Neutrophil (primary cell): Measurements from ENCODE around the gene RAPGEF1.
A peak's percentile ranks its signal among the peaks of the same experiment; 100 is the strongest.

ENCODE experiments used
- H3K27ac ChIP-seq: fragments of 200-600 bp; sonication (generic); 2 replicates; pipeline ENCODE4 v1.5.1; 2016; ENCODE audit warnings: mild to moderate bottlenecking, moderate library complexity
- H3K27me3 ChIP-seq: fragments of 200-600 bp; sonication (generic); 2 replicates; pipeline ENCODE4 v1.6.0; 2016; ENCODE audit warnings: mild to moderate bottlenecking
- H3K36me3 ChIP-seq: fragments of 200-600 bp; sonication (generic); 2 replicates; pipeline ENCODE4 v1.5.1; 2017
- H3K4me1 ChIP-seq, 2 experiments: fragments of 200-600 bp in 1 of 2; sonication (generic) in 1 of 2; 1 replicate in 1 of 2; 2 replicates in 1 of 2; pipeline versions ENCODE4 v1.5.1 to v1.6.1; 2013 to 2016; ENCODE audit warnings: low read depth in 1 of 2, low read length in 1 of 2, mild to moderate bottlenecking in 1 of 2, moderate library complexity in 1 of 2; ENCODE audit not compliant: control insufficient read depth in 1 of 2, insufficient read depth in 1 of 2
- H3K4me3 ChIP-seq, 2 experiments: fragments of 200-600 bp in 1 of 2; sonication (generic) in 1 of 2; 1 replicate in 1 of 2; 2 replicates in 1 of 2; pipeline ENCODE4 v1.5.1; 2013 to 2016; ENCODE audit warnings: low read depth in 1 of 2, low read length in 1 of 2, mild to moderate bottlenecking in 1 of 2, moderate library complexity in 1 of 2
- H3K9me3 ChIP-seq: fragments of 200-600 bp; sonication (generic); 2 replicates; pipeline ENCODE4 v1.5.1; 2016
- TF ChIP-seq, protein P1 (sequence below): fragments of 200-600 bp; sonication (generic); IDR thresholded peaks from 2 replicates; pipeline ENCODE4 v1.5.1; 2016; ENCODE audit warnings: antibody characterized with exemption

The RAPGEF1 gene

DNA sequence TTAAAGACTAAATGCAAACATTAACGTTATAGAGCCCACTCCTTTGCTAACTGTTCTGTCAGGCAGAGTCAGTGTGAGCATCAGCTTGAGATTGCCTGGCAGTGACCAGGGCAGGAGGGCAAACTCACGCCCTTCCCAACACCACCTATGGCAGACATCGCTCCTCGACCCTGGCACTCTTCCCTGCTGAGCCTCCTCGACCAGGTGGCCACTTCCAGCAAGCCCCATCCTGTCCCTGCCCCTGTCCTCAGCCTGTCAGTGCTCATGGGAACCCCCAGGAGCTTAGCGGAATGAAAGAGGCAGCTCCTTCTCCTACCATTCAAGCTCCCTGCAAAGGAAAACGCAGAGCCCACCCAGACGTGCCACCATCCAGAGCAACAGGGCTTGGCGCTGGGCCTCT lies 152.5 kb downstream of the RAPGEF1 start:
- peaks cover 44 to 47% of the 10 kb centered on the region in 2 experiments for H3K4me1 ChIP-seq
- TF ChIP-seq, protein P1, sequence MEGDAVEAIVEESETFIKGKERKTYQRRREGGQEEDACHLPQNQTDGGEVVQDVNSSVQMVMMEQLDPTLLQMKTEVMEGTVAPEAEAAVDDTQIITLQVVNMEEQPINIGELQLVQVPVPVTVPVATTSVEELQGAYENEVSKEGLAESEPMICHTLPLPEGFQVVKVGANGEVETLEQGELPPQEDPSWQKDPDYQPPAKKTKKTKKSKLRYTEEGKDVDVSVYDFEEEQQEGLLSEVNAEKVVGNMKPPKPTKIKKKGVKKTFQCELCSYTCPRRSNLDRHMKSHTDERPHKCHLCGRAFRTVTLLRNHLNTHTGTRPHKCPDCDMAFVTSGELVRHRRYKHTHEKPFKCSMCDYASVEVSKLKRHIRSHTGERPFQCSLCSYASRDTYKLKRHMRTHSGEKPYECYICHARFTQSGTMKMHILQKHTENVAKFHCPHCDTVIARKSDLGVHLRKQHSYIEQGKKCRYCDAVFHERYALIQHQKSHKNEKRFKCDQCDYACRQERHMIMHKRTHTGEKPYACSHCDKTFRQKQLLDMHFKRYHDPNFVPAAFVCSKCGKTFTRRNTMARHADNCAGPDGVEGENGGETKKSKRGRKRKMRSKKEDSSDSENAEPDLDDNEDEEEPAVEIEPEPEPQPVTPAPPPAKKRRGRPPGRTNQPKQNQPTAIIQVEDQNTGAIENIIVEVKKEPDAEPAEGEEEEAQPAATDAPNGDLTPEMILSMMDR = no peak
- H3K9me3 ChIP-seq = no peaks in the 10 kb centered on the region
- H3K27ac ChIP-seq = peak overlapping the region; percentile 41
- no peaks in the 10 kb centered on the region for H3K27me3 ChIP-seq
- peaks cover 65% of the 10 kb centered on the region for H3K36me3 ChIP-seq
- no peak overlapping the region for H3K4me3 ChIP-seq

DNA sequence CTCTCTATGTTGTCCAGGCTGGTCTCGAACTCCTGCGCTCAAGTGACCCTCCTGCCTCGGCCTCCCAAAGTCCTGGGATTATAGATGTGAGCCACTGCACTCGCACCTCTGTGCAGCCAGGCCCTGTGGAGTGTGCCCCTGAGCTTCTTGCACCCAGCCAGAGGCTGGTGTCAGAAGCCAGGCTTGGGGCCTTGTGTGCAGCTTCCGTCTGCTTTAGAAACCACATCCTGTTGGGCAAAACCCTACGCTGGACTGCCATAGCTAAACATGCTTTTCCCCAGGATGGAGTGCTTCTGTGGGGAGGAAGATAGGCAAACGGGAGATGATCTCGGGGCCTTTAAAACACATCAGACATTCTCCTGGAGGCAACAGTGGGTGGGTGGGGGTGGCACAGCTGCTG lies 154.5 kb downstream of the RAPGEF1 start:
- Histone ChIP-seq H3K4me3 (peak overlapping the region; percentile 42 to 44), H3K27ac (peak overlapping the region; percentile 94), H3K27me3 (no peaks in the 10 kb centered on the region), H3K4me1 (peaks cover 32 to 34% of the 10 kb centered on the region in 2 experiments), H3K9me3 (no peaks in the 10 kb centered on the region), H3K36me3 (peaks cover 73% of the 10 kb centered on the region)
- TF ChIP-seq, protein P1 = no peak

DNA sequence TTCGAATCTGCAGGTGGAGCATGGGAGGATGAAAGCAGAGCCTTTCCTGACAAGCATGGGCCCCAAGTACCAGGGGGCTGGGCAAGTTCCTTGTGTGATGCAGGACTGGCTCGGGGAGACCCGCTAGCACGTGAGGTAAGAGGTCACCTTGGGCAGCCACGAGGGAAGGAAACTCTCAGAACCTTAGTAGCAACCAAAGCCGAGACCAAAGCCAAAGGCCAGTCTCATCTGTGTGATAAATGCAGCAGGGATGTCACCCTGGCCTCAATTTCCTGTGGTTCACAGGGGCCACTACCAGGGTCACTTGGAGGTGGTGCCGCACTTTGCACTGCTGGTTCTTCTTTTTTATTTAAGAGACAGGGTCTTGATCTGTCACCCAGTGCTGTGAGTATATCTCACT lies 155.0 kb downstream of the RAPGEF1 start:
- Histone ChIP-seq H3K4me3 (peak overlapping the region; percentile 42 to 44), H3K4me1 (peaks cover 29 to 30% of the 10 kb centered on the region in 2 experiments), H3K27ac (peak overlapping the region; percentile 94), H3K9me3 (no peaks in the 10 kb centered on the region), H3K27me3 (no peaks in the 10 kb centered on the region), H3K36me3 (peaks cover 74% of the 10 kb centered on the region)
- TF ChIP-seq, protein P1 = no peak

DNA sequence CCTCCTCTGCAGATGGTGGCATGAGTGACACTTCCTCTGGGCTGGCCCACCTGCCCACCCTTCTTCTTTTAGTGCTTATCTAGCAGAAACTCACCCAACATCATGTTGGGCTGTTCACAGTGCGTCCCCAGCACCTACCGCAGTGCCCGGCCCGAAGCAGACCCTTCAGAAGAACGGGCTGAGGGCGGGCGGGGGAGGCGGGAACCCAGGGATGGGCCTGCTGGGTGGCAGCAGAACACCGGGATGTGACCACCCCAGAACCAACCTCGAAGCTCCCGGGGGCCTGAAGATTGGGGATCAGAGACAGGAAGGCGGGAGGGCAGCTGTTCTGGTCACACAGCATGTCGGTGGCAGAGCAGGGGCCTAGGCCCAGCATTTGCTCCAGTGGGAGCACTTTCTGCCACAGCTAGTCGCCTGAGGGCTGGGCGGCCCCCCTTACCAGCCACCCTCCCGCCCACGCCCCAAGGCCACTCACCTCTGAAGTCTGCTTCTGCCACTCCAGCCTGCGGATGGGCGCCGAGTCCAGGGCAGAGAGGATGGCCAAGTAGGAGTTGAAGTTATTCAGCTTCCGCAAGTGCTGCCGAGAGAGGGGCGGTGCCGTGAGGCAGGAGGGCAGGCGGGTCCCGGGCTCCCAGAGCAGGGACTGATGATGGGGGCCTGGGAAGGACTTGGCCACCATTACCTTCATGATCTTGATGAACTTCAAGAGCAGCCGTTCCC lies 155.9 kb downstream of the RAPGEF1 start:
- H3K9me3 ChIP-seq = no peaks in the 10 kb centered on the region
- H3K27me3 ChIP-seq = no peaks in the 10 kb centered on the region
- TF ChIP-seq, protein P1 = no peak
- peak overlapping the region; percentile 94 for H3K27ac ChIP-seq
- peak overlapping the region in 1 of 2 experiments; percentile 0 for H3K4me3 ChIP-seq
- peaks cover 74% of the 10 kb centered on the region for H3K36me3 ChIP-seq
- H3K4me1 ChIP-seq = peaks cover 35% of the 10 kb centered on the region in 2 experiments

DNA sequence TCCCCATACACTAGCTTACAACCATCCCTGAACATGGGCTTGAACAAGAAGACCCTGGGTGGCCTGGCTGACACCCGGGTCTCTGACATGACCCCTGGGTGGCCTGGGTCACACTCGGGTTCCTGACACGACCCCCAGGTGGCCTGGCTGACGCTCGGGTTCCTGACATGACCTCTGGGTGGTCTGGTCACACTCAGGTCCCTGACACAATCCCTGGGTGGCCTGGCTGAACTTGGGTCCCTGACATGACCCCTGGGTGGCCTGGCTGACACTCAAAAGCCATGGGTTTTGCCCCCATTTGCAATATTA lies 156.6 kb downstream of the RAPGEF1 start:
- Histone ChIP-seq H3K4me1 (peaks cover 41 to 42% of the 10 kb centered on the region in 2 experiments), H3K4me3 (no peak overlapping the region), H3K27ac (peak overlapping the region; percentile 94), H3K9me3 (no peaks in the 10 kb centered on the region), H3K27me3 (no peaks in the 10 kb centered on the region), H3K36me3 (peaks cover 74% of the 10 kb centered on the region)
- TF ChIP-seq, protein P1 = no peak
